ENCODE data around the gene RGS2. TPM values are rescaled to one million over a fixed set of nuclear protein-coding genes. Genes with fewer than 3 reads are reported as not detected.

The RGS2 gene
- total and polyA plus RNA-seq, 9 of the 15 experiments (the other 6 are each of a cell fraction or from before 2014, with no cell fraction given) = 2.5 to 5.4 (median 3.8) TPM

GRCh38 chr1:192807211-192808162 lies 1.4 kb upstream of the RGS2 start (continued):
- TF ChIP-seq RERE (CRISPR knock-in tag; IDR thresholded peaks at IDR 0.05; ENCODE audit: borderline replicate concordance) = no peak
- TF ChIP-seq PPARD (CRISPR knock-in tag; IDR thresholded peaks at IDR 0.05) = no peak
- no peak for TF ChIP-seq ZNF165 (CRISPR knock-in tag; IDR thresholded peaks at IDR 0.05; ENCODE audit: borderline replicate concordance)
- no peak for TF ChIP-seq ZBTB43 (CRISPR knock-in tag; IDR thresholded peaks at IDR 0.05)
- TF ChIP-seq CTCF (IDR thresholded peaks at IDR 0.05 in 2 of 3, conservative IDR thresholded peaks at IDR 0.05 in 1 of 3; ENCODE audit: insufficient read depth in 2 of 3, low read depth in 1 of 3, low read length in 3 of 3) = peak in 2 of 3 experiments; percentile 13 to 22; a peak in 1 of 6 replicates
- no peak for TF ChIP-seq NCOA1 (IDR thresholded peaks at IDR 0.05; ENCODE audit: low read depth)
- TF ChIP-seq, protein P1, sequence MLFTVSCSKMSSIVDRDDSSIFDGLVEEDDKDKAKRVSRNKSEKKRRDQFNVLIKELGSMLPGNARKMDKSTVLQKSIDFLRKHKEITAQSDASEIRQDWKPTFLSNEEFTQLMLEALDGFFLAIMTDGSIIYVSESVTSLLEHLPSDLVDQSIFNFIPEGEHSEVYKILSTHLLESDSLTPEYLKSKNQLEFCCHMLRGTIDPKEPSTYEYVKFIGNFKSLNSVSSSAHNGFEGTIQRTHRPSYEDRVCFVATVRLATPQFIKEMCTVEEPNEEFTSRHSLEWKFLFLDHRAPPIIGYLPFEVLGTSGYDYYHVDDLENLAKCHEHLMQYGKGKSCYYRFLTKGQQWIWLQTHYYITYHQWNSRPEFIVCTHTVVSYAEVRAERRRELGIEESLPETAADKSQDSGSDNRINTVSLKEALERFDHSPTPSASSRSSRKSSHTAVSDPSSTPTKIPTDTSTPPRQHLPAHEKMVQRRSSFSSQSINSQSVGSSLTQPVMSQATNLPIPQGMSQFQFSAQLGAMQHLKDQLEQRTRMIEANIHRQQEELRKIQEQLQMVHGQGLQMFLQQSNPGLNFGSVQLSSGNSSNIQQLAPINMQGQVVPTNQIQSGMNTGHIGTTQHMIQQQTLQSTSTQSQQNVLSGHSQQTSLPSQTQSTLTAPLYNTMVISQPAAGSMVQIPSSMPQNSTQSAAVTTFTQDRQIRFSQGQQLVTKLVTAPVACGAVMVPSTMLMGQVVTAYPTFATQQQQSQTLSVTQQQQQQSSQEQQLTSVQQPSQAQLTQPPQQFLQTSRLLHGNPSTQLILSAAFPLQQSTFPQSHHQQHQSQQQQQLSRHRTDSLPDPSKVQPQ (CRISPR knock-in tag; IDR thresholded peaks at IDR 0.05; ENCODE audit: borderline replicate concordance) = no peak
- TF ChIP-seq CBFA2T3 (IDR thresholded peaks at IDR 0.05) = peak; percentile 27; the same call in 1 of the 2 replicates
- no peak for TF ChIP-seq ZNF584 (CRISPR knock-in tag; IDR thresholded peaks at IDR 0.05; ENCODE audit: low read depth)
- no peak for TF ChIP-seq ATF6 (CRISPR knock-in tag; IDR thresholded peaks at IDR 0.05)
- no peak for TF ChIP-seq ZFP1 (CRISPR knock-in tag; IDR thresholded peaks at IDR 0.05)
- TF ChIP-seq KLF1 (tag; IDR thresholded peaks at IDR 0.05) = no peak
